ENCODE measurements around the gene CCDC12. TPM values are rescaled to one million over a fixed set of nuclear protein-coding genes. Genes with fewer than 3 reads are reported as not detected.
A peak's percentile ranks its signal among the peaks of the same experiment; 100 is the strongest.

The CCDC12 gene
- total and polyA plus RNA-seq, 2 experiments from 2014 or later, result 17.4 to 43.8 TPM

DNA sequence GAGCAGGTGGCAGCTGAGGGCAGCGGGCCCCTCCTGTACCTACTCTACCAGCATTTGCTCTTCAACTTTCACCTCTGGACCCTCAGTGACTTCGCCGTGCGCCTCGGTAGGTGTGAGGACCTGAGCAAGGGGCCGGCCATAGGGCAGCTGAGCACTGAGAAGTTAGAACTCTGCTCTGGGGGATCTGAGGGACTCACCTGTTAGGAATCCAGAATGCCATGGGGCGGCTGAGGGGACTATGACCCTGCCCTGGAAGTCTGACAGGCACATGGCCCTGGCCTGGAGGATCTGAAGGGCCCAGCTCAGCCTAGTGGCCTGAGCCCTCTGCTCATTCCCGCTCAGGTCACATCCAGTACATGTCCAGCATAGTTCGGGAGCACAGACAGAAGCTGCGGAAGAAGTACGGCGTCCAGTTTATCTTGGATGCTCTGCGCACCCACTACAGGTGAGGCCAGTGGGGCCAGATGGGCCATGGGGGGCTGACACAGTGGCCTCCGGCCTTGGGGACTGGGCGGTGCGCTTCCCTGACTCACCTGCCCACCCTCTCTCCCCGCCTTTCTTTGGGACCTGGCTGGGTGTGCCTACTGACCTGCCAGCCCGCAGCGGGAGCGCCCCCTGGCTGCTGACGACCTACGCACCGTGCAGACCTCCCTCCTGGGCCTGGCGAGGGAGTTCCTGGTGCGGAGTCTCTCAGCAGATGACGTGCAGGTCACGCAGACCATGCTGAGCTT is 21.7 kb upstream of the CCDC12 start:
- Histone ChIP-seq H3K36me3 (ENCODE audit: low read depth) (no peaks in the 10 kb centered on the region), H3K4me1 (ENCODE audit: insufficient read depth) (peaks cover 4% of the 10 kb centered on the region; the same call in 1 of the 2 replicates), H3K27me3 (replicated peaks; ENCODE audit: insufficient read depth) (no peaks in the 10 kb centered on the region), H3K4me2 (ENCODE audit: unreplicated experiment) (no peak overlapping the region), H3K9ac (no peak overlapping the region), H3K79me2 (ENCODE audit: insufficient read depth) (no peaks in the 10 kb centered on the region), H2AFZ (no peak overlapping the region), H3K4me3 (no peak overlapping the region), H3F3A (ENCODE audit: insufficient read depth) (no peaks in the 10 kb centered on the region), H3K9me2 (ENCODE audit: insufficient read depth) (no peaks in the 10 kb centered on the region), H3K9me3 (ENCODE audit: low read depth) (no peaks in the 10 kb centered on the region), H3K27ac (no peak overlapping the region), H4K20me1 (ENCODE audit: insufficient read depth) (no peaks in the 10 kb centered on the region)
- peak; percentile 53 for DNase-seq
- TF ChIP-seq EZH2 (IDR thresholded peaks at IDR 0.05; ENCODE audit: insufficient read depth, poor library complexity, severe bottlenecking) (no peak), EZH2phosphoT487 (IDR thresholded peaks at IDR 0.05; ENCODE audit: insufficient read depth, low read depth) (no peak)
- WGBS, 2 experiments (ENCODE audit: low coverage in 1 of 2, low lambda C conversion rate in 2 of 2, missing lambda C conversion rate in 2 of 2), result 67 to 68% methylated on average over 25 to 27 of the region's 27 CpGs
- in situ Hi-C loops (cut with MboI), result no loop called here

DNA sequence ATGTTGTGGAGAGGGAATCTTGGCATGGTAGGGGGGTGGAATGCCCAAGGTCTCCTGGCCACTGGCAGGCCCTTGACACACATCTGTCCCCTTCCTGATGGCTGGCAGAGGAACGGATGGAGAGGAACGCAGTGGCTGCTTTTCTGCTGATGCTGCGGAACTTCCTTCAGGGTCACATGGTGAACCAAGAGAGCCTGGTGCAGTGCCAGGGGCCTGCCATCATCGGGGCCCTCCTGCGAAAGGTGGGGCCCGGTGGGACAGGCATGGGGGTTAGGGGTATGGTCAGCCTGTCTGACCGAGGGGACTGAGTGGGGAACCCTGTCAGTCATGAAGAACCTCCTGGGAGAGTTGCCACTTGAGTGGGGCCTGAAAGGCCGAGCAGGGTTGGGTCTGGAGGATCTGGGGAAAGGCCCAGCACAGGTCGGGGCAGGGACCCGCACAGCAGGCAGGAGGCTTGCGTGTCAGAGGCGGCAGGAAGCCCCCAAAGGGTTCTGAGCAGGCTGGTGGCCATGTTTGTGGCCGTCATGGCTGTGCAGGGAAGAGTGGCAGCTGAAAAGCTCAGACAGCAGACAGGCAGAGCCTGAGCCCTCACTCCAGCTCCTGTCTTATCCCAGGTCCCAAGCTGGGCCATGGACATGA is 21.0 kb upstream of the CCDC12 start:
- in situ Hi-C loops (cut with MboI), result no loop called here
- Histone ChIP-seq H3K27me3 (replicated peaks; ENCODE audit: insufficient read depth) (no peaks in the 10 kb centered on the region), H3F3A (ENCODE audit: insufficient read depth) (no peaks in the 10 kb centered on the region), H2AFZ (no peak overlapping the region), H3K4me2 (ENCODE audit: unreplicated experiment) (no peak overlapping the region), H3K27ac (no peak overlapping the region), H4K20me1 (ENCODE audit: insufficient read depth) (no peaks in the 10 kb centered on the region), H3K4me1 (ENCODE audit: insufficient read depth) (peaks cover 4% of the 10 kb centered on the region; the same call in 1 of the 2 replicates), H3K36me3 (ENCODE audit: low read depth) (no peaks in the 10 kb centered on the region), H3K4me3 (no peak overlapping the region), H3K9me2 (ENCODE audit: insufficient read depth) (no peaks in the 10 kb centered on the region), H3K9ac (no peak overlapping the region), H3K79me2 (ENCODE audit: insufficient read depth) (no peaks in the 10 kb centered on the region), H3K9me3 (ENCODE audit: low read depth) (no peaks in the 10 kb centered on the region)
- 79 to 81% methylated on average over 12 to 13 of the region's 13 CpGs for WGBS, 2 experiments (ENCODE audit: low coverage in 1 of 2, low lambda C conversion rate in 2 of 2, missing lambda C conversion rate in 2 of 2)
- TF ChIP-seq EZH2phosphoT487 (IDR thresholded peaks at IDR 0.05; ENCODE audit: insufficient read depth, low read depth) (no peak), EZH2 (IDR thresholded peaks at IDR 0.05; ENCODE audit: insufficient read depth, poor library complexity, severe bottlenecking) (no peak)
- DNase-seq, result no peak

DNA sequence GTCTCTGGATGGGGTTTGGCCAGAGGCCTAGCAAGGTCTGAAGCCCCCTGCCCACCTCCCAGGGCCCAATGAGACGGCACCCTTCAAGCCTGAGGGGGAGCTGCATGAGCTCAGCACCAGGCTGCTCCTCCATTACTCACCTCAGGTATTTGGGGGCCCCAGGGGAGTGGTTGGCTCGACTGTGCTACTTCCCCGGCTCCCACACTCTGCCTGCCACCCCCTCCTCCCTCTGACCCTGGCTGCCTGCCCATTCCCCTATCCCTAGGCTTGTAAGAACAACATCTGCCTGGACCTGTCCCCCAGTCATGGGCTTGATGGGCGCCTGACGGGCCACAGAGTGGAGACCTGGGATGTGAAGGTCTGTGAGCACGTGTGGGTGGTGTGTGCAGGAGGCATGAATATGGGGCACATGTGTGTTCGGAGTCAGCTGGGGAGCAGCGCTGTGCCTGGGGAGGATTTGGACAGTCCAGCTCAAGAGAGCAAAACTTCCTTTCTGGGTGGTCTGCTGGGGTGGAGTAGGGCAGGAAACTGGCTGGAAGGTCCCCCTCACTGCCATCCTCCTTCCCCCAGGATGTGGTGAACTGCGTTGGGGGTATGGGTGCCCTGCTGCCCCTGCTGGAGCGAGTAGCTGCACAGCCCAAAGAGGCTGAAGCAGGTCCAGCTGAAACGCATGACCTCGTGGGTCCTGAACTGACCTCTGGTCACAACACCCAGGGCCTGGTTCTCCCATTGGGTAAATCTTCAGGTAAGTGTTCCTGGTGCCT is 20.3 kb upstream of the CCDC12 start:
- in situ Hi-C loops (cut with MboI), result no loop called here
- Histone ChIP-seq H4K20me1 (ENCODE audit: insufficient read depth) (no peaks in the 10 kb centered on the region), H3K36me3 (ENCODE audit: low read depth) (no peaks in the 10 kb centered on the region), H3K9me2 (ENCODE audit: insufficient read depth) (no peaks in the 10 kb centered on the region), H3K27me3 (replicated peaks; ENCODE audit: insufficient read depth) (no peaks in the 10 kb centered on the region), H3K9ac (no peak overlapping the region), H3K79me2 (ENCODE audit: insufficient read depth) (no peaks in the 10 kb centered on the region), H3K9me3 (ENCODE audit: low read depth) (no peaks in the 10 kb centered on the region), H3K27ac (no peak overlapping the region), H2AFZ (no peak overlapping the region), H3K4me1 (ENCODE audit: insufficient read depth) (peaks cover 4% of the 10 kb centered on the region; the same call in 1 of the 2 replicates), H3K4me2 (ENCODE audit: unreplicated experiment) (no peak overlapping the region), H3K4me3 (no peak overlapping the region), H3F3A (ENCODE audit: insufficient read depth) (no peaks in the 10 kb centered on the region)
- DNase-seq, result no peak
- WGBS, 2 experiments (ENCODE audit: low coverage in 1 of 2, low lambda C conversion rate in 2 of 2, missing lambda C conversion rate in 2 of 2), result 66 to 71% methylated on average over 12 of the region's 12 CpGs
- TF ChIP-seq EZH2phosphoT487 (IDR thresholded peaks at IDR 0.05; ENCODE audit: insufficient read depth, low read depth) (no peak), EZH2 (IDR thresholded peaks at IDR 0.05; ENCODE audit: insufficient read depth, poor library complexity, severe bottlenecking) (no peak)

DNA sequence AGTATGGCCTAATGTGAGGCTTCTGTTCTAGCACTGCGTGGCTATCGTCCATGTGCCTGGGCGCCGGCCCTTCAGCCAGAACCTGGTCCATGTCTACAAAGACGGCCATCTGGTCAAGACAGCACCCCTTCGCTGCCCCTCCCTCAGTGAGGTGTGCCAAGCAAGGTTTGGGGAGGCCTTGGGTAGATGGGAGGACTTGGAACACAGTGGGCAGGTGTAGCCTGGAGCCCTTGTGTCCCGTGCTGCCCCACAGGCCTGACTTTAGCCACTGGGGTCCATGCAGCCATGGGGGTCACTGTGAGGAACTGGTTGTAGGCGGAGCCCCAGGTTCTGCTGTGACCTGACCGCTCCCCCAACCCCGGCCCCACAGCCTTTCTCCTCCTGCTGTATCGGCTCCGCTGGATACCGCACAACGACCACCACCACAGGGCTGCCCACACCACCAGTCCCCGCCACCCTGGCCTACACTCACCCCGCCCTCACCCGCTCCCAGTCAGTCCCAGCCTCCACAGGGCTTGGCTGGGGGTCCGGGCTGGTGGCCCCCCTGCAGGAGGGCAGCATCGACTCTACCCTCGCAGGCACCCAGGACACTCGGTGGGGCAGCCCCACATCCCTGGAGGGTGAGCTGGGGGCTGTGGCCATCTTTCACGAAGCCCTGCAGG is 19.5 kb upstream of the CCDC12 start:
- H2AFZ ChIP-seq, result no peak overlapping the region
- in situ Hi-C loops (cut with MboI), result no loop called here
- no peaks in the 10 kb centered on the region for H3K79me2 ChIP-seq (ENCODE audit: insufficient read depth)
- H3K9me2 ChIP-seq (ENCODE audit: insufficient read depth), result no peaks in the 10 kb centered on the region
- no peaks in the 10 kb centered on the region for H3F3A ChIP-seq (ENCODE audit: insufficient read depth)
- no peak overlapping the region for H3K27ac ChIP-seq
- peaks cover 4% of the 10 kb centered on the region; the same call in 1 of the 2 replicates for H3K4me1 ChIP-seq (ENCODE audit: insufficient read depth)
- H3K9me3 ChIP-seq (ENCODE audit: low read depth), result no peaks in the 10 kb centered on the region
- WGBS, 2 experiments (ENCODE audit: low coverage in 1 of 2, low lambda C conversion rate in 2 of 2, missing lambda C conversion rate in 2 of 2), result 90 to 91% methylated on average over 18 to 21 of the region's 22 CpGs
- no peak overlapping the region for H3K9ac ChIP-seq
- no peak overlapping the region for H3K4me2 ChIP-seq (ENCODE audit: unreplicated experiment)
- H3K4me3 ChIP-seq, result no peak overlapping the region
- no peaks in the 10 kb centered on the region for H4K20me1 ChIP-seq (ENCODE audit: insufficient read depth)
- no peaks in the 10 kb centered on the region for H3K27me3 ChIP-seq (replicated peaks; ENCODE audit: insufficient read depth)
- TF ChIP-seq EZH2phosphoT487 (IDR thresholded peaks at IDR 0.05; ENCODE audit: insufficient read depth, low read depth) (no peak), EZH2 (IDR thresholded peaks at IDR 0.05; ENCODE audit: insufficient read depth, poor library complexity, severe bottlenecking) (no peak)
- no peaks in the 10 kb centered on the region for H3K36me3 ChIP-seq (ENCODE audit: low read depth)
- DNase-seq, result no peak

Data from GM23248 (cell line).